CD4-positive, alpha-beta T cell treated with Interleukin-15 for 4 hours (primary cell): ENCODE results near the gene ABTB1.
"Not testable (repeated sequence)": the region's sequence is repeated elsewhere in the genome, so short reads cannot be mapped to it uniquely, and the experiment has no call there.

Source experiments
- DNase-seq: peaks from one replicate; pipeline ENCODE4 v3.0.0-alpha.2; 2020; ENCODE audit warnings: low spot score

The ABTB1 gene

DNA sequence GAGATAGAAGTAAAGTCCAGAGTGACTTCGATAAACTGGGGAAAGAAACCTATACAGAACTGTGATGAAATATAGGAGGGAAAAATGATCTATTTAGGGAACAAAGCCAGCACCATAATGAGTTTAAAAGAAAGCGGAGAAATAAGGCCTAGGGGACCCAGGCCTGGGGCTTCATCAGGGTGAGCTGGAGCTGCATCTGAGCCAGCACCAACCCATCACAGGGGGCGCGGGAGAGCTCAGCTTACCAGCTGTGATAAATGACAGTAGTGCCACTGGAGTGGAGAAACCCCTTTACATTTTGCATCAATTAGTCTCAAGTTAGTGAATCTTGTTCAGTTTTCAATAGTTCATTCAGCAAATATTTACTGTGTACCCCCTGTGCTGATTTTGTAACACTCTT, 22.5 kb upstream of the ABTB1 start:
- DNase-seq: no peak

DNA sequence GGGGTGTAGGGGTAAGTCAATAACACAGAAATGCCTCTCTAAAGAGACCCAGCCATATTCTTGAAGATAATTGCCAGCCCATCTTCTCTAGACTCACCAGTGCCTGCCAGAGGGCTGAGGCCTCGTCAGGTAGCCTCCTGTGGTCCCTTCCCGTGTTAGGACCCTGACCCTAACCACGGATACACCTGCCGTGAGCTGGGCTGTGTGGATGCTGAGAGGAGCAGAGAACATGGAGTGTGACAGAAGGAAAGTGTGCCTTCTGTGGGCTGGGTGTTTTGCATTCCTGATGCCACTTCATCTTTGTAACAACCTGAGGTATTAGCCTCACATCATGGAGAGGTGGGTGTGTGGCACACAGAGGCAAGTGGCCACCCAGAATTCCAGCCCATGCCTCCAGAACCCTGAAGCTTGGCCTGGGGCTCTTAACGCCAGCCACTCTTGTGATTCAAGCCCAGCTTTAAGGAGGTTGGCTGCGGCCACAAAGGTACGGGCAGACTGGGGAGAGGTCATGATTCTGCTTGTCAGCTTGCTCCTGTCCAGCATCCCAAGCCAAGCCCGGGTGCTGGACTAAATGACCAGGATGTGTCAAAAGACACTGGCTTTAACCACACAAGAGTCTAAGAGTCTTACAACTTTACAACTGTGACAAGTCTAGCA, 21.1 kb upstream of the ABTB1 start:
- no peak for DNase-seq

DNA sequence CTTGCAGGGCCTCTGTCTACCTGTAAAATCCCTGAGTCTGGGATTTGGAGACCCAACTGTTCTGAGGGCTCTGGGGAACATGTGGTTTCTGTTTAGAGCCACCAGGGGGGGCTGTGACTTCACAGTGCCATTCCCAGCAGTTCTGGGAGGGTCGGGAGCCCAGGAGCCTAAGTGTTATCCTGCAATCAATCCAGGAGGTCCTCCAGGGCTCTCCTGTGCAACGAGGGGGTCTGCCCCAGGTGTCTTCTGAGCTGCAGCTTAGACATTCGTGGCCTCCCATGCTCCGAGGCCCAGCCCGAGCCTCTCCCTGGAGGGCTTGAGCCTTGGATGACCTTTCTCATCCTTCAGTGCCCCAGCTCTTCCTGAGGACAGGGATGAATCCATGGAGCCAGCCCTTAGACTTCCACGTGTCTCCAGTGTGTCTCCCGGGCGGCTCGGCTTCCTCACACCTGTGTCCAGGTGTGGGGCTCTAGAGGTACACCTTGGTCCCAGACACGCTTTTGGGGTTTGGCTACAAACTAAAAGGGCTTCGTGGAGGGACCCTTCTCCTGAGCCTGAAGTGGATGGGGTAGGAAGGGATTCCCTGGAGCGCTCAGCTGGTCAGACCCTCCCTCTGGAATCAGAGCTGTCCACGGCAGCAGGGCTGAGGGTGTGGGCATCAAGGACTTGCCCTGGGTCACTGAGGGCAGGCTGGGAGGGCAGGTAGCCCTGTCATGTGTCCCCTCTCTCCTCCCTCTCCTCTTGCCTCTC, 20.3 kb upstream of the ABTB1 start:
- peak; percentile 31 for DNase-seq

DNA sequence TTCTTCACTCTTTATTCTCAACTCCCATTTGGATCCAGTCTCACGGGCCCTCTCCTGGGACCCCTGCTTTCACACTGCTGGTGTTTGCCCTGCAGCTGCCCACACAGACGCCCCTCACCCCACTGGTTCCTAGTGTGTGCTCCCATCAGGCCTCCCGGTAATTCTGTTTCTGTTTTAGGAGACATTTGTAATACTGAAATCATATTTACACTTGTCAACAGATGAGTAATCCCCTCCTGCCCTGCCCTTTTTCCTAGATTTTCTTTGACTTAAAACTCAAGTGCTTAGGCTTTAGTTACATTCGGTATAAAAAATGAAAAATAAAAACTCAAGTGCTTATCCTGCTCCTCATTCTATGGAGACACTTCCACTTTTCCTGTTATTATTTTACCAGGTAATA, 18.4 kb upstream of the ABTB1 start:
- no peak for DNase-seq

DNA sequence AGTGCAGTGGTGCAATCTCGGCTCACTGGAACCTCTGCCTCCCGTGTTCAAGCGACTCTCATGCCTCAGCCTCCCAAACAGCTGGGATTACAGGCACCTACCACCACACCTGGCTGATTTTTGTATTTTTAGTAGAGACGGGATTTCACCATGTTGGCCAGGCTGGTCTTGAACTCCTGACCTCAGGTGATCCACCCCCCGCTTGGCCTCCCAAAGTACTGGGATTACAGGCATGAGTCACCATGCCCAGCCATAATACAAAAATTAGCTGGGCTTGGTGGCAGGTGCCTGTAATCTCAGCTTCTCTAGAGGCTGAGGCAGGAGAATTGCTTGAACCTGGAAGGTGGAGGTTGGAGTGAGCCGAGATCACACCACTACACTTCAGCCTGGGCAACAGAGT, 17.8 kb upstream of the ABTB1 start:
- not testable (repeated sequence) for DNase-seq

DNA sequence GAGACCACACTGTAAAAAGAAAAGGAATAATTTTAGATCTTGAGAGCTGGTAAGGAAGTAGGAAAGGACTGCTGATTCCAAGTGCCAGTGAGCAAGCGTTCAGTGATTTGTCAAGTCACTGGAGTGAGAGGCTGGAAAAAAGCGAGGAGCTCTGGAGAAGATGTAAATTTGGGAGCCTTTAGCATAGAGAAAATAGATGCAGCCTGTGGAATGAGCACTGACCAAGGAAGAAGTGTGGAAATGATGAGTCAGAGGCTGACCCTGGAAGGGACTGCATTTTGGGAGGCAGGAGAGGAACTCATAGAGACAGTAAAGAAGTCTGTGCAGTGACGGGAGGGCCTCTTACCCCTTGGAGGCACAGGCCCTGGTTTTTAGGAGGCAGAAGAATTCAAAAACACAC, 17.1 kb upstream of the ABTB1 start:
- no peak for DNase-seq

DNA sequence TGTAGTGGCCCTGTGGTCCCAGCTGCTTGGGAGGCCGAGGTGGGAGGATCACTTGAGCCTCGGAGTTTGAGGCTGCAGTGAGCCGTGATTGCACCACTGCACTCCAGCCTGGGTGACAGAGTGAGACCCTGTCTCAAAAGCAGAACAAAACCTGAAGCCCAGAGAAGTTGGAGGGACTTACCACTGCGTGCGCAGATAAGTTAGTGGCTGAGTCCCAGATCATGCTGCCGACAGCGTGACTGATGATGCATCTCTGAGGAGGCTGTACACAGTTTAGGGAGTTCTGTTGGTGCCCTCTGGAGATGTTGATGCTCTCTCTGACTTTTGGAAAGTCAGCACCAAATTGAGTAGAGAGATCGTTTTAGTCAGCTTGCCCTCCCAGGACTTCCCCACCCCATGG, 15.8 kb upstream of the ABTB1 start:
- DNase-seq: no peak

DNA sequence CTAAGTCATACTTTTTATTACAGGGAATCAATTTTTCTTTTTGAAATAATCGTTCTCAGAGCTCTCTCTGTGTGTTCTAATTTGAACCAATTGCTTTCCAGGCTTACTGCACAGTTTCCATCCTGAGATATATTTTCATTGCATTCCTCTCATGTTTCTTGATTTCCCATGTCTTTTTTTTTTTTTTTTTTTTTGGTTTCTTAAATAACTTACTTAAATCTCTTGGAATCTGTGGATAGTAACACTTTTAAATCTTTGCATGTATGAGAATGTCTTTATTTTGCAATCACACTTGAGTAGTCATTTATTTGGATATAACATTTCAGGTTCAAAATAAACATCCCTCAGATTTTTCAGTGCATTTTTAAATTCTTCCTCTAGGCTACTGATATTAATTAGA, 14.5 kb upstream of the ABTB1 start:
- no peak for DNase-seq

DNA sequence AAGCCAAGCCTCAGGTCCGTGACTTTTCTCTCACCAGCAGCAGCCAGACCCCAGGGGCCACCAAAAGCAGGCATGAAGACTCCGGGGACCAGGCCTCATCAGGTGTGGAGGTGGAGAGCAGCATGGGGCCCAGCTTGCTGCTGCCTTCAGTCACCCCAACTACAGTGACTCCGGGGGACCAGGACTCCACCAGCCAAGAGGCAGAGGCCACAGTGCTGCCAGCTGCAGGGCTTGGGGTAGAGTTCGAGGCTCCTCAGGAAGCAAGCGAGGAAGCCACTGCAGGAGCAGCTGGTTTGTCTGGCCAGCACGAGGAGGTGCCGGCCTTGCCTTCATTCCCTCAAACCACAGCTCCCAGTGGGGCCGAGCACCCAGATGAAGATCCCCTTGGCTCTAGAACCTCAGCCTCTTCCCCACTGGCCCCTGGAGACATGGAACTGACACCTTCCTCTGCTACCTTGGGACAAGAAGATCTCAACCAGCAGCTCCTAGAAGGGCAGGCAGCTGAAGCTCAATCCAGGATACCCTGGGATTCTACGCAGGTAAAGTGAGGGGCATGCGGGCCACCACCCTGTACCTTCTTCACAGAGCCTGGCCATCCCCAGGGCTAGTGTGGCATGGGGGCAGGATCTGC, 12.0 kb upstream of the ABTB1 start:
- no peak for DNase-seq

DNA sequence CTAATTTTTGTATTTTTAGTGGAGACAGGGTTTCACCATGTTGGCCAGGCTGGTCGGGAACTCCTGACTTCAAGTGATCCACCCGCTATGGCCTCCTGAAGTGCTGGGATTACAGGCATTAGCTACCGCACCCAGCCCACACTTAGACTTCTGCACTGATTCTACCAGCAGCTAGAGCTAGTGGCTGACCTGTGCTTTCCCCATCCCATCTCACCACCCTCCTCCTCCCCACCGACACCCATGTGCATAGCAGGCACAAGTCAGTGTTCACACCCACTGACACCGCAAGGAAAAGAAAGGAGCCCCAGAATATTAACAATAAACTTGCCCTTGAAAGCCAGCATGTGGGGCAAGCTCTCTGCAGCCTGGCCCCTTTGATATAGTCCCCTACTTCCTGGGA, 11.2 kb upstream of the ABTB1 start:
- no peak for DNase-seq

DNA sequence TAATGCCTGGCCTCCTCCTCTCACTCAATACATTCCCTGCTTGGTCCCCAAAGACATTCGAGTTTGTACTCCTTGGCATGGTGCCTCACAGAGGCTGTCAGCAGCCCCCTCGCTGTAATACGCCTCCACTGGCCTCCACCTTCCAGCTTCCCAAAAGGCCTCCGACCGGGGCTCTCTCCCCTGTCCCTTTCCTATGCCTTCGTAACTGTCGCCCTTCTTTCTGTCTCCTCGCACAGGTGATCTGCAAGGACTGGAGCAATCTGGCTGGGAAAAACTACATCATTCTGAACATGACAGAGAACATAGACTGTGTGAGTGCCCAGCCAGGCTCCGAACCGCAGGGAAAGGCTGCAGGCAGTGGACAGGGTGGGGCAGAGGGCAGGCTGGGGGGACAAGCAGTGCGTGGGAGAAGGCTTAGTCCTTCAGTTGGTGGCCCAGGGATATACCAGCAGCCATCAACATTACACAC, 10.7 kb upstream of the ABTB1 start:
- DNase-seq: no peak

DNA sequence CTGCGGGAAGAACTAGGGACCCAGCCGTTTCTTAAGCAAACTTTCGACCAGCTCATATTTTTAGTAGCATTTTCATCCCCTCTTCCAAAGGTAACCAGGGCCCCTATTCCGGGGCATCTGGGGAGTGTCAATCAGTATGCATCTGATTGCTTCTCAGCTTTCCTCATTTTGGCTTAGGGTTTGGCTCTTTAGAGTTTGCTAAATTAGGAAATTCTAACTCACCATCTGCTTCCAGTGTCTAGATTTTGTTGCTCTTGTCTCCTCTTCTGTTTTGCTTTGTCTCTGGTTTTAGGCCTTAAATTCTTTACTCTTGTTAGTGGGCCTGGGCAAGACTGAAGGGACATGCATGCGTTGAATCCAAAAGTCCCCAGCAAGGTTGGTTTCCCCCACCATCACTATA, 9.6 kb upstream of the ABTB1 start:
- DNase-seq: no peak

DNA sequence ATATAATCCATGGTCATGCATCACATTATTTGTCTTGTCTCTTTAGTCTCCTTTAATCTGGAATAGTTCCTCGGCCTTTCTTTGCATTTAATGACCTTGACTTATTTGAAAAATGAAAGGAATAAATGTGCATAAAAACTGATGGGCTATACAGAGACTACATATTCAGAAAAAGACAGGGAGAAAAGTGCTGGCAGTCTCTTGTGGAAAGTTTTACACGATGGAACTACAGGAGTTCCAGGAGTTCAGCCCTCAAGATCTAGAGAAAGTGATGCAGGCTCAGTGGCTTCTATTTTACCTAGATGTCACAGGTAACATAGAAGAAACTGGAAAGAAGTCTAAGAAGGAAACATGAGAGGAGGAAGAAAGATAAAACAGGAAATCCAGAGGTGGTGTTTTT, 7.6 kb upstream of the ABTB1 start:
- DNase-seq: no peak

DNA sequence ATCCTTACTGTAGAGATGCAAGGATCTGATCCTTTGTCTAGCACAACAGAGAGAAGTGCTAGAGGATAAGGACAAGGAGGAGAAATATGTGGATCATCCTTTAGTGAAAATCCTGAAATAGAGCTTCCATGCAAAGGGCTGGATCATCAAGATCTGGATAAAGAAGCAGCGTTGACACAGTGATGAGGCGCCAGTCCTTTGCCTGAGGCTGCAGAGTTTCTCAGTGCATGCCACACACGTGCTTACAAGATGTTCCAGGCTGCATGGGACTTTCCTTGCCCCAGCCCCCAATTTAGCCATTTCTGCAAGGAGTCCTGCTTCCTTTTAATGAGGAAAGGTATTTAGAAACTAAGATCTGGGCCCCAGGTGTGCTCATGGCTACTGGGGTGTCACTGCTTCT, 7.2 kb upstream of the ABTB1 start:
- no peak for DNase-seq

DNA sequence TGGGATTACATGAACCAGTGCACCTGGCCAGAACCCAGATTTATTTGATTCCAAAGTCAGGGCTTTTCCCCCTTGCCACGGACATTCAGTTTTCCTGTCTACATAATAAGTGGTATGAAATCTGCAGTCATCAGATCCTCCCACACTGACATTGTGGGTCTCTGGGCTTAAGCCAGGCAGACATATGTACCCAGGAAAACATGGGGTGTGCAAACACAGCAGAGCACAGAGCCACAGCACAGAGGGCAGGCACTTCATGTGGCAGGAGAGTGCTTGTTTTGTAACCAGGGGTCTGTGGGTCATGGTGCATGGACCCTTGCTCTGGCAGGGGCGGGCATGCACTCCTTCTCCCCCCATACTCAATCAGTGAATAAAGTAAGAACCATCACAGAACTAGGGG, 6.1 kb upstream of the ABTB1 start:
- no peak for DNase-seq

DNA sequence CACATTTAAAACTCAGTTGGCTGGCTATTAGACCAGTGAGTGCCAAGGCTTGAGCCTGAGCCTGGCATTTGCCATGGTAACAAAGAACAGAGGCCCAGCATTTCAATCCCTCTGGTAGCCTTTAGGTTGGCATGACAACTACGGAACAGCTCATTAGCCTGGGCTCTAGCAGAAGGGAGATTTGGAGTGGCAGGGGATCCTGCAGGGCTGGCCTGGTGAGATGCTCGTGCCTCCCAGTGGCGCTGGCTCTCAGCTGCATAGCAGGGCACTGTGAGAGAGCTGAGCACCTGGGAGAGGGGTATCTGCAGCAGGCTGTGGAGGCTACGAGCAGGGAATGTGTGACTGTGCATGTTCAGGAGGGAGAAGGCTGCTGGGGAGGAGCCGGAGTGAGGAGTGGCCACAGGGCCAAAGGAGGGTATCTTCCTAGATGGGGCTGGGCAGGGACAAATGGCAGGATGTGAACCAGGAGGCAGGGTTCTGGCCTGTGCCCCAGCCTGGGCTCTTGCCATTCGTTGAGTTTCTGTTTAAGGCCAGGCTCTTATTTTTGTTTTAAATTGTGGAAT, 5.6 kb upstream of the ABTB1 start:
- DNase-seq: no peak

DNA sequence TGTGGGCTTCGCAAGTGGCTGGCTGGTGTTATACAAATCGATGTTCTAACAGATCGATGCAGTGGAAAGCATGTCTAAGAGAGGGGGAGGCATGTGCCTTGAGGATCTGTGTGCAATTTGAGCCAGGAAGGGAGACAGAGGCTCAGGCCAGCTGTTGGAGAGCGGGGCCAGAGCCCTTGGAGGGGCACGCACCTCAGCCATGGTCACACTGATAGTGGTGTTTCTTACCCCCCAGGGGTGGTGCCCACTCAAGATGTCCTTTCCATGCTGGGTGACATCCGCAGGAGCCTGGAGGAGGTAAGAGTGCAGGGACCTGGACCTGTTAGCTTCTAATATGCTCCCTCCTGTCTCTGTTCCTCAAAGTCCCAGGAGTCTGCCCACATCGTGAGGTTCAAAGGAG, 3.8 kb upstream of the ABTB1 start:
- no peak for DNase-seq

DNA sequence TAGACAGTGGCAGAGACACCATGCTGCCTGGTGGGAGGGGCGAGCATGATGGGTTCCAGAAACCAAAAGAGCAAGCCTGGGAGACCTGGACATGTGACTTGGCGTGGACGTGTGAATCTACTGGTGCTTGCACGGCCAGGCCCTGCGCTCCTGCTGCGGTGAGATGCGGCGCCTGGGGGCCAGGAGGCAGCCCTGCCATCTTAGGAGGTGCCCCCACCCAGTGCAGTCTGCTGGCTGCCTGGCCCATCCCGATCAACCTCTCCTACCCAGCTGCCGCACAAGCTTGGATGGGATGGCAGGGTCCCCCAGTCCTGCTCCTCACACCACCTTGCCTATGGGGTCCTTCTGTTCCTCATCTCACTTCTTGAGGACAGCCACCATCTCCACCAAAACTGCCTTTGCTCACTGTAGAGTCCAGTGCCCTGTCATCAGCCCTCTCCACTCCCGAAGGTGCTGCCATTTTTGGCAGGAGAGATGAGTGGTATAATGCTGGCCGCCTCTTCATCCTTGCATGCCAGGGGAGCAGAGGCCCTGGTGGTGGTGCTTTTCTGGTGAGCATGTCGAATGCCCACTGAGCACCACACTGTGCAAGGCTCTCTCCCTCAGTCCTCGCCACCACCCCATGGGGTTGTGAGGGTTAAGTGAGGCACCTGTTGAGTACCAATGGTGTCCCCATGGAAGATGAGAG, 3.1 kb upstream of the ABTB1 start:
- DNase-seq: no peak

DNA sequence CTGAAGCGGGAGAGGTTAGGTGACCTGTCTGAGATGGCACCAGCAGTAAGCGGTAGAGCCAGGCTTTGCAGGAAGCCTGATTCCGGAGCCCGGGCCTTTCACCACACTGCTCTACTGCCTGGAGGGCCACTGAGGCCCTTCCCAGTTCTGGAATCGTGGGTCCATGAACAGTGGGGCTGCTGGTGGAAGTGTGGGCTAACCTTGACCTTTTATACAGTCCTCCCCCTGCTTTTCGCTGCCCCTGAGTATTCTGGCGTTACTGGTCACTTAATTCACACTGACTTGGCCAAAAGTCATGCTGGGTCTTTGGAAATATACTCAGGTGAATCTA, 2.6 kb upstream of the ABTB1 start:
- no peak for DNase-seq

DNA sequence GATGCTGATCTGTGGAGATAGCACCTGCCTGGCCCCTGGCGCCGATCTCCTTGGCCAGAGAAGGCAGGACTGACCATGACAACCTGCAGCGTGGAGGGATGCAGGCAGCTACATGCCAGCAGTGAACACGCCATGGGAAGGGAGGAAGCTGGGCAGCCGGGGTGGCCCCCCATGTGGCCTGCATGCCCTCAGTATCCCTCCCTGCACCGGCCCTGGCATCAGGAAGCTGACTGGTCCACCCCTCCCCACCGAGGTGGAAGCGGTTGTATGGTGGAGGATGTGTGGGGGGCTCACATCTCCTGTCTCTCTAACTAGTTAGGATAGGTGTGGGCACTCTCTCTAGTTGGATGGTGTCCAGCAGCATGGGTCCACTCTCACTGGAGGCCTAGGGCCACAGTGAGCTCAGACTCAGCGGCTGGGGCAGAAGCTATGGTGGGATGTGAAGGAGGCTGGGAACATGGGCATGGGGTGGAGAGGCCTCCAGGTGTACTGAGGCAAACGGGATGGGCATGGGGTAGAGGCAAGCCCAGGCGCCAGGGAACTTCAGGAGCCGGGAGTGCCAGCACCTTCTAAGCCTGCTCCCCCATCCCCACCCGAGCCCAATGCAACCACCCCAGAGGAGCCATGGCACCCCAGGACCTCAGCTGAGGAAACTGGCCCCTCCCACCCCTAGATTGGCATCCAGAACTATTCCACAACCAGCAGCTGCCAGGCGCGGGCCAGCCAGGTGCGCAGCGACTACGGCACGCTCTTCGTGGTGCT, 1.8 kb upstream of the ABTB1 start:
- no peak for DNase-seq

DNA sequence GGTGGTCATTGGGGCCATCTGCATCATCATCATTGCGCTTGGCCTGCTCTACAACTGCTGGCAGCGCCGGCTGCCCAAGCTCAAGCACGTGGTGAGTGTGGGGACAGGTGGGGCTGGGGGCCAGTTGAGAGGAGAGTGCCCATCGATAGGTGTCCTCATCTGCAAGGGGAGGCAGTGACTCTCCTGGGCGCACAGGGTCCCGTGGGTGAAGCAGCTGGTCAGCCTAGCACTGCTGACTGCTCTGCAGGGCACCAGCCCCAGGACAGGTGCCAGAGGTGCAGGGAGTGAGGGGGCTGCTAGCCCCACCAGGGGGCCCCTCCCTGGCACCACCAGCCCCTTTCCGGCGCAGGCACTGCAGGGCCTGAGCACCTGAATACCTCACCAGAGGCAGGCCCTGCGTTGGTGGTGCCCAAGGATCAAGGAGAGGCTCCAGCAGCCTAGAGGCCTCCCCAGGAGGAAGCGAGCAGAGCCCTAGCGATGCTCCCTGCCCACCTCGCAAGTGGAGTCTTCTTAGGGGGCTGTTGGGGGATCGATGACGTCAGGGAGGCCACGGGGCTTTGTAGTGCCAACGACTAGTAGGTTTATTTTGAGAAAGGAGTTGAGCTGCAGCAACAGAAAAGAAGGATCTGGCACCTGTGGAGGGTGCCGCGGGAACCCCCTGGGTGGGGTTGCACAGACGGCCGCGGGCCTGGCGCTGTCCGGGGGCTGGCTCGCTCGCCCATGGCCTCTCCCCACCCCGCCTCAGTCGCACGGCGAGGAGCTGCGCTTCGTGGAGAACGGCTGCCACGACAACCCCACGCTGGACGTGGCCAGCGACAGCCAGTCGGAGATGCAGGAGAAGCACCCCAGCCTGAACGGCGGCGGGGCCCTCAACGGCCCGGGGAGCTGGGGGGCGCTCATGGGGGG, 976 bp upstream of the ABTB1 start:
- peak; percentile 13 for DNase-seq
